NAMALWA (cell line): ENCODE measurements around the gene LRRC23.
"Not testable (repeated sequence)": the region's sequence is repeated elsewhere in the genome, so short reads cannot be mapped to it uniquely, and the experiment has no call there.

Experiments used
- DNase-seq: peaks from one replicate; pipeline ENCODE4 v3.0.0-alpha.2; 2015; ENCODE audit warnings: low spot score

Gene LRRC23

DNA sequence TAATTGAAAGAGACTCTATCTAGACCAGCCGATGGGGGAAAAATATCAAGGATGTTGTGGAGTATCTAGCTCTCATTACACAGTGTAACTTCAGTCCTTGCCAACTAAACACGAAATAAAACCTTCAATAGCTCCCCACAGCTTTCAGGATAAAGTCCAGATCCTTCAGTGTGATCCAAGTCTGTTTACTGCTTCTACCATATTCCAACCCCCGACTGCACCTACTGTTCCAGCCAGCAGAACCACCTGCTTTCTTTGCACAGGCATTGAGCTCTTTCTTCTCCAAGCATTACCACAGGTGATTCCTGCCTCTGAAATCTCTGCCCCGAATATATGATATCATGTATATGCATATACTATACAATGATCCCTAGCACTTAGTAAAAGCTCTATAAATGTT is 2.2 kb upstream of the LRRC23 start:
- DNase-seq: no peak

- no peak for DNase-seq
Measured at GRCh38 chr12:6903722-6904121, 900 bp upstream of the LRRC23 start.

DNA sequence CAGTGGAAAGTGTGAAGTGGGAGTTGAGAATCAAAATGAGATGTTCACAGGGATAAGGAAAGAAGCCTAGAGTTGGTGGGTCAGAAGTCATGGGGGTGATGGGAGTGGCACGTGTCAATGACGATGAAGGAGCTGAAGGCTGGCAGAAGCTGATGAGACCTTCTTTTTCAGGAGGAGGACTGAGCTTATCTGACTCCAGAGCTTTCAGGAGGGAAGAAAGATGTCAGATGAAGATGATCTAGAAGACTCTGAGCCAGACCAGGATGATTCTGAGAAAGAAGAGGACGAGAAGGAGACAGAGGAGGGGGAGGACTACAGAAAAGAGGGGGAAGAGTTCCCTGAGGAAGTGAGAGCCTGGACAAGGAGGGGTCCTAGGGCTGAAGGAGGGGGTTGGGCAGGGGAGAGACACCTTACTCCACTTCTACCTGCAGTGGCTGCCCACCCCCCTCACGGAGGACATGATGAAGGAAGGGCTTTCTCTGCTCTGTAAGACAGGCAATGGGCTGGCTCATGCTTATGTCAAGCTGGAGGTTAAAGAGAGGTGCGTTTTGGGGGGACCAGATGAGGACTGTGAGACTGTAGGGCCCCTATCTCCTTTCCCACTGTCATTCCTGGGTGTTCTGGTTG is 905 bp downstream of the LRRC23 start:
- no peak for DNase-seq

DNA sequence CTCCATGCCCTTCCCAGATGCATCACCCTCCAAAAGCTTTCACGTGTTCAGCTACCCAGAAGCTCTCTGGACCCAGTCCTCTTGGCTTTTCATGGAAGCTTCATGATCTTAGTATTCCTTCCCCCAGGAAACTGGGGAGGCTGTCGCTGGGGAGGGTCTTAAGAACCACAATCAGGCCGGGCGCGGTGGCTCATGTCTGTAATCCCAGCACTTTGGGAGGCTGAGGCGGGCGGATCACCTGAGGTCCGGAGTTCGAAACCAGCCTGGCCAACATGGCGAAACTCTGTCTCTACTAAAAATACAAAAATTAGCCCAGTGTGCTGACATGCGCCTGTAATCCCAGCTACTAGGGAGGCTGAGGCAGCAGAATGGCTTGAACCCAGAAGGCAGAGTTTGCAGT is 3.5 kb downstream of the LRRC23 start:
- not testable (repeated sequence) for DNase-seq

- DNase-seq: no peak
Measured at GRCh38 chr12:6909421-6910145, 5.0 kb downstream of the LRRC23 start.

- no peak for DNase-seq
Measured at GRCh38 chr12:6912164-6912935, 7.7 kb downstream of the LRRC23 start.

GRCh38 chr12:6914246-6914946 is 9.8 kb downstream of the LRRC23 start, which contains the start of gene ENO2:
ENO2 (plus strand) TSS chr12:6914580; CDS start chr12:6915833, 1,253 bp downstream.
- no peak for DNase-seq

DNA sequence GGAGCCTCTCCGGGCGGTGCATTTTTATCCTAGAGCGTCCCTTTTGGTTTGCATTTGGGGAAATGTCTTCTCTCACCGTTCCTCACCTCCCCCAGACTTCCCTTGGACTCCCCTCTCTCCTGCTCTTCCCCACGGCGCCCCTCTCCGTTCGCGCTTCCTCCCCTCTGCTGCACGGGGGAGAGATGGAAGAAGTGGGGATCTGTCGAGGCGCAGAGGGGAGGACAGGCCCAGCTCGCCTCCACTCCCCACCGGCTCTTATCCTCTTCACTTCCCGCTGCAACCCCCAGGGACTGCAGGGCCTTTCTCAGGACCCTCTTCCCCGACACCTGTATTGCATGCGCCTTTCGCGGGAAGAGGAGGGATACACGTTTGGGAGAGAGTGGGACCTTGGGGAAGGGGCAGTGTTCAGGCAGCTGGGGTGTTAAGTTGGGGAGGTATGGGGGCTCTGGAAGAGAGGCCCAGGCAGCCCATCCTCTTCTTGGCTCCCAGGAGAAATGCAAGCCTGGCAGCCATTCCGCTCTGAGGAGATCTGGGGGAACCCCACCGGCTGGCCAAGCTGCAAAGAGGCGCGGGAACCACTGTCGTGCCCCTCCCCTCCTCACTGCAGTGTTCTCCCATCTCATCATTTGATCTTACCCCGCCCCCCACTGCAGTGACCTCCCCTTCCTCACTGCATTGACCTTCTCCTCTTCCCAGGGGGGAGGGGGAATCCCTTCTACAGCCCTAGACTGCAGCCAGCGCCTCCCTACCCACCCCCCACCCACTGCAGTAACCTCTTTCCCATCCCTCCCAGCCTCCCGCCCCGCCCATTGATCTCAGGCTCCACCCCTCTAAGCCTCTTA is 10.5 kb downstream of the LRRC23 start:
- no peak for DNase-seq

DNA sequence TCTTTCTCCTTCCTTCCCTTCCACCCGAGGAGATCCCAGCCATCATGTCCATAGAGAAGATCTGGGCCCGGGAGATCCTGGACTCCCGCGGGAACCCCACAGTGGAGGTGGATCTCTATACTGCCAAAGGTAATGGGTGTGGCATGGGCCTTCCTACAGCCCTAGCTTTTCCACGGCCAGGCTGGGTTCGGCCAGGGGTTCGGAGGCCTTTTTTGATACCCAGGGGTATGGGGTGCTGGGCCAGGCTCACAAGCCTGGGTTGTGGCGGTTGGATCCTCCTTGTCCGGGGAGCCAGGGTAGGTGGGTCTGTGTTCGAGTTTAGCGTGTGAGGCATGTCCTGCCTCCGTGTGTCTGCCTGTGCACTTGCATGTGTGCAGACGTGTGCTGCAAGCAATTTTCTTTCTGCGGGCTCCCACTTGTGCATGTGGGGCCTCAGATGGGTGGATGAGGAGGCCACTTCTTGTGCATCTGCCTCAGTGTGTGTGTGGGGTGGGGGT is 11.2 kb downstream of the LRRC23 start:
- no peak for DNase-seq

DNA sequence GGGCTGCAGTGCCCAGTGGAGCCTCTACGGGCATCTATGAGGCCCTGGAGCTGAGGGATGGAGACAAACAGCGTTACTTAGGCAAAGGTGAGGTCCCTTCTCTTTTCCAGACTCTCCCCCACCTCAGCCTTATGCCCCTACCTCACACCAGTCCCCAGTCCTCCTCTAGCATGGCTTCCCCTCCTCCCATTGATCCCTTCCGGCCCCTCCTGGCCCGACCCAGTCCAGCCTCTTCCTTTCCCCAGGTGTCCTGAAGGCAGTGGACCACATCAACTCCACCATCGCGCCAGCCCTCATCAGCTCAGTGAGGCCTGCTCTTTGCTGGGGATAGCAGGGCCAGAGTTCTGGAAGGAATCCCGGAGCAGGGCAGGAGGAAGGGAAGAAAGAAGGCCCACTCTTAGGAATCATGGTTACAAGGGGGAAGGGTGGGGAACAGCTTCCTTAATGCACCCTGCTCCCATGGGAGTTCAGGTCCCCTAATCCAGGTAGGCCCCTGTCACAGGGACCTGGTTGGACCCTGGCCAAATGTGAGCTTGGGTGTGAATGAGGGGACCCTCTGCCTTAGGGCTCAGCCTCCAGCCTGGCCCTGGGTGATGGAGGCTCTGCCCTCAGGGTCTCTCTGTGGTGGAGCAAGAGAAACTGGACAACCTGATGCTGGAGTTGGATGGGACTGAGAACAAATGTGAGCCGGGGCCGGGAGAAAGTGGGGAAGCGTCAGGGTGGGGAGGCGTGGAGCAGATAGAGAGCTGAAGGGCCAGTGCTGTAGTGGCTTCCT is 12.0 kb downstream of the LRRC23 start:
- DNase-seq: no peak

DNA sequence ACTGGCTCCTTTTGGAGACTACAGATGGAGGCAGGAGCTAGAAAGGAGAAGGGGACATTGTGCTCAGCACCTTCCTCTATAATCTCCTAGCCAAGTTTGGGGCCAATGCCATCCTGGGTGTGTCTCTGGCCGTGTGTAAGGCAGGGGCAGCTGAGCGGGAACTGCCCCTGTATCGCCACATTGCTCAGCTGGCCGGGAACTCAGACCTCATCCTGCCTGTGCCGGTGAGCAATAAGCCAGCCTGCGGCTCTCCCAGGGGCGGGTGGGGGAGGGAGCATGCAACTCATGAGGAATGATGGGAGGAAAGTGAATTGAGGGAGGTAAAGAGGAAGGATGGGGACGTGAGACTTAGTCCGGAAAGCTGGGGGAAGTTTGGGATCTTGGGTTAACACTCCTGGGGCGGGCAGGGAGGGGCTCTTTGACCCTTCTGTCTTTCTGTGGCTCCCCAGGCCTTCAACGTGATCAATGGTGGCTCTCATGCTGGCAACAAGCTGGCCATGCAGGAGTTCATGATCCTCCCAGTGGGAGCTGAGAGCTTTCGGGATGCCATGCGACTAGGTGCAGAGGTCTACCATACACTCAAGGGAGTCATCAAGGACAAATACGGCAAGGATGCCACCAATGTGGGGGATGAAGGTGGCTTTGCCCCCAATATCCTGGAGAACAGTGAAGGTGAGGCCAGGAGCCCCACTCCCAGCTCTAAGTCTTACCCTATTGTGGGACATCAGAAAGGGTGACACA is 13.0 kb downstream of the LRRC23 start:
- no peak for DNase-seq

GRCh38 chr12:6919588-6919987 is 15.0 kb downstream of the LRRC23 start:
- no peak for DNase-seq

- DNase-seq: no peak
Measured at GRCh38 chr12:6921539-6921938, 16.9 kb downstream of the LRRC23 start.

DNA sequence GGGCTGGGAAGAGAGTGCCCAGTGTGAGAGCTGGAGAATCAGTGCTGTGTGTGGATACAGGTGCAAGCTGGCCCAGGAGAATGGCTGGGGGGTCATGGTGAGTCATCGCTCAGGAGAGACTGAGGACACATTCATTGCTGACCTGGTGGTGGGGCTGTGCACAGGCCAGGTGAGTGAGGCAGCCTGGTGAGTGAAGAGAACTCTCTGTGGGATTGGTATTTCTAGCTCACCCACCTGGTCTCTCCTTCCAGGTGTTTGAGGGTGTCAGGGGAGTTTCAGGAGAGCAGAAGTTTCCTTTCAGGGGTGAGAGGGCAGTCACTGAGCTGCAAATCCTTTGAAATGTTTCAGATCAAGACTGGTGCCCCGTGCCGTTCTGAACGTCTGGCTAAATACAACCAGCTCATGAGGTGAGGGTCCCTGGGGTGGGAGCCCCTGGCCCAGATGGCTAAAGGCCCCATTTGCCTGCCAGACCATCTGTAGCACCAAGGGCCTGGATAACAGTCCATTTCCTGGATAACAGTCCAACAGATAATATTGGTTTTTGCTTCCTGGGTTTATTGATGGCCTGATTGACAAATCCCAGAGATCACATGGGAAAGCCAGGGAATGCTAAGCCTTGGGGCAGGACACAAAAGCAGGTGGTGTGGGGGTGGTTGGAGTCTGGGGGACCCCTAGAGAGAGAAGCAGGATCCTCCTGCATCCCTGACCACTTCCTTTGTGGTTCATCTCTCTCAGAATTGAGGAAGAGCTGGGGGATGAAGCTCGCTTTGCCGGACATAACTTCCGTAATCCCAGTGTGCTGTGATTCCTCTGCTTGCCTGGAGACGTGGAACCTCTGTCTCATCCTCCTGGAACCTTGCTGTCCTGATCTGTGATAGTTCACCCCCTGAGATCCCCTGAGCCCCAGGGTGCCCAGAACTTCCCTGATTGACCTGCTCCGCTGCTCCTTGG is 17.6 kb downstream of the LRRC23 start:
- peak; percentile 58 for DNase-seq

DNA sequence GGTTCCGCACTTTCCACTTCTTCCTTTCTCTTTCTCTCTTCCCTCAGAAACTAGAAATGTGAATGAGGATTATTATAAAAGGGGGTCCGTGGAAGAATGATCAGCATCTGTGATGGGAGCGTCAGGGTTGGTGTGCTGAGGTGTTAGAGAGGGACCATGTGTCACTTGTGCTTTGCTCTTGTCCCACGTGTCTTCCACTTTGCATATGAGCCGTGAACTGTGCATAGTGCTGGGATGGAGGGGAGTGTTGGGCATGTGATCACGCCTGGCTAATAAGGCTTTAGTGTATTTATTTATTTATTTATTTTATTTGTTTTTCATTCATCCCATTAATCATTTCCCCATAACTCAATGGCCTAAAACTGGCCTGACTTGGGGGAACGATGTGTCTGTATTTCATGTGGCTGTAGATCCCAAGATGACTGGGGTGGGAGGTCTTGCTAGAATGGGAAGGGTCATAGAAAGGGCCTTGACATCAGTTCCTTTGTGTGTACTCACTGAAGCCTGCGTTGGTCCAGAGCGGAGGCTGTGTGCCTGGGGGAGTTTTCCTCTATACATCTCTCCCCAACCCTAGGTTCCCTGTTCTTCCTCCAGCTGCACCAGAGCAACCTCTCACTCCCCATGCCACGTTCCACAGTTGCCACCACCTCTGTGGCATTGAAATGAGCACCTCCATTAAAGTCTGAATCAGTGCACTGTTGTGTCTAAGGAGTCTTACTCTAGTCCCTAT is 18.5 kb downstream of the LRRC23 start:
- no peak for DNase-seq

DNA sequence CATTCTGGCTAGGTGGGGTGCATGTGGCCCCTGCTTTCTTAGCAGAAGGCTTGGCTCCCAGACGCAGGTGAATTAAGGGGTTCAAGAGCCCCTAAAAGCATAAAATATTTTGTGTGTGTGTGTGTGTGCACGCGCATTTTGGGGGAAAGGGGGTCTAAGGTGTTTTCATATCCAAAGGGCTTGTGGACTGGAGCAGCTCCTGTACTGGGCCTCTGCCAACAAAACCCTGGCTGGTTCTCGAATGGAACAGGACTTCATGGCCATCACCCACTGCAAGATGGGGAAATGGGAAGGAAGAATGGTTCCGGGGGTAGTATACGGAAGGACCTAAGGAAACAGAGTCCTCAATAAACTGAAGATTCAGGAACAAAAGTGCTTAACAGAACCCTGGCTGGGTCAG is 19.2 kb downstream of the LRRC23 start:
- DNase-seq: no peak

- DNase-seq: no peak
Measured at GRCh38 chr12:6925239-6925539, 20.6 kb downstream of the LRRC23 start.
